Neural progenitor cell (in vitro differentiated cells): ENCODE data around the gene GABRR3. TPM values are rescaled to one million over a fixed set of nuclear protein-coding genes. Genes with fewer than 3 reads are reported as not detected.
A peak's percentile ranks its signal among the peaks of the same experiment; 100 is the strongest.

Experiments used
- DNase-seq: peaks from one replicate; pipeline ENCODE4 v3.0.0-alpha.2; 2016; ENCODE audit warnings: low spot score
- H2AFZ ChIP-seq: fragments of 200-600 bp; sonication (generic); replicated peaks from 2 replicates; pipeline ENCODE4 v1.6.1; 2016; ENCODE audit warnings: antibody characterized with exemption
- H3F3A ChIP-seq: fragments of 200-600 bp; sonication (generic); 2 replicates; pipeline ENCODE4 v1.6.1; 2016; ENCODE audit warnings: antibody characterized with exemption, low read depth
- H3K27ac ChIP-seq: fragments of 200-600 bp; sonication (generic); 2 replicates; pipeline ENCODE4 v1.5.1; 2016; ENCODE audit warnings: mild to moderate bottlenecking
- H3K27me3 ChIP-seq: fragments of 200-600 bp; sonication (generic); 2 replicates; pipeline ENCODE4 v1.6.1; 2016; ENCODE audit warnings: mild to moderate bottlenecking, moderate library complexity
- H3K36me3 ChIP-seq: fragments of 200-600 bp; sonication (generic); 2 replicates; pipeline ENCODE4 v1.5.1; 2016
- H3K4me1 ChIP-seq: fragments of 200-600 bp; sonication (generic); 2 replicates; pipeline ENCODE4 v1.6.1; 2016; ENCODE audit warnings: mixed run types
- H3K4me2 ChIP-seq: fragments of 200-600 bp; sonication (generic); 2 replicates; pipeline ENCODE4 v1.6.1; 2016
- H3K4me3 ChIP-seq: fragments of 200-600 bp; sonication (generic); 2 replicates; pipeline ENCODE4 v1.5.1; 2016
- H3K79me2 ChIP-seq: fragments of 200-600 bp; sonication (generic); 2 replicates; pipeline ENCODE4 v1.6.1; 2016; ENCODE audit warnings: low read depth
- H3K9ac ChIP-seq: fragments of 200-600 bp; sonication (generic); 2 replicates; pipeline ENCODE4 v1.6.1; 2016
- H3K9me3 ChIP-seq: fragments of 200-600 bp; sonication (generic); 2 replicates; pipeline ENCODE4 v1.5.1; 2016; ENCODE audit warnings: low read depth
- H4K20me1 ChIP-seq: fragments of 200-600 bp; sonication (generic); 2 replicates; pipeline ENCODE4 v1.6.1; 2016; ENCODE audit warnings: low read depth
- H3K27ac Mint-ChIP-seq: 3 replicates; pipeline ENCODE4 v1.8.0; 2021; ENCODE audit warnings: mixed read lengths
- H3K27me3 Mint-ChIP-seq: 2 replicates; pipeline ENCODE4 v1.8.0; 2022; ENCODE audit warnings: low read depth, mild to moderate bottlenecking, inconsistent platforms, moderate library complexity, mixed read lengths; ENCODE audit not compliant: insufficient read depth
- H3K36me3 Mint-ChIP-seq: 3 replicates; pipeline ENCODE4 v1.8.0; 2021; ENCODE audit warnings: mixed read lengths
- H3K4me1 Mint-ChIP-seq: 3 replicates; pipeline ENCODE4 v1.8.0; 2021; ENCODE audit warnings: mixed read lengths
- H3K4me3 Mint-ChIP-seq: 3 replicates; pipeline ENCODE4 v1.8.0; 2021; ENCODE audit warnings: mild to moderate bottlenecking, moderate library complexity, mixed read lengths
- H3K9me3 Mint-ChIP-seq: 3 replicates; pipeline ENCODE4 v1.8.0; 2020; ENCODE audit warnings: mixed read lengths
- CTCF ChIP-seq: fragments of 200-600 bp; sonication (generic); IDR thresholded peaks from 2 replicates; pipeline ENCODE4 v1.5.1; 2017; ENCODE audit warnings: antibody characterized with exemption, mild to moderate bottlenecking
- EZH2 ChIP-seq: fragments of 200-600 bp; sonication (generic); IDR thresholded peaks from 2 replicates; pipeline ENCODE4 v1.6.1; 2017; ENCODE audit warnings: antibody characterized with exemption, mild to moderate bottlenecking, moderate library complexity
- EZH2phosphoT487 ChIP-seq: fragments of 200-600 bp; sonication (generic); IDR thresholded peaks from 2 replicates; pipeline ENCODE4 v1.6.1; 2017; ENCODE audit warnings: antibody characterized with exemption
- total RNA-seq: library from RNA; depleted of rRNA; stranded (reverse); fragments of >200 nt; gene quantifications from 2 replicates; pipeline ENCODE4 v1.2.3, GENCODE V29; 2015; ENCODE audit warnings: low replicate concordance

GABRR3 gene
- total RNA-seq, 1 donor from 2014 or later, result not detected

GRCh38 chr3:98026425-98027084 lies 8.6 kb downstream of the GABRR3 start:
- no peak for DNase-seq
- TF ChIP-seq EZH2phosphoT487, result no peak
- no peak for TF ChIP-seq EZH2
- no peak for TF ChIP-seq CTCF
- no peaks in the 10 kb centered on the region for H3K27me3 ChIP-seq
- no peaks in the 10 kb centered on the region for H3K36me3 ChIP-seq
- no peak overlapping the region for H2AFZ ChIP-seq
- no peak overlapping the region for H3K4me2 ChIP-seq
- no peaks in the 10 kb centered on the region for H3K36me3 Mint-ChIP-seq
- H3K27ac ChIP-seq, result no peak overlapping the region
- no peaks in the 10 kb centered on the region for H3K9me3 Mint-ChIP-seq
- no peak overlapping the region for H3K4me3 Mint-ChIP-seq
- H3K9me3 ChIP-seq, result no peaks in the 10 kb centered on the region
- no peaks in the 10 kb centered on the region for H3K4me1 ChIP-seq
- H3K79me2 ChIP-seq, result no peaks in the 10 kb centered on the region
- H3K27ac Mint-ChIP-seq, result no peak overlapping the region
- H3F3A ChIP-seq, result no peaks in the 10 kb centered on the region
- no peak overlapping the region for H3K9ac ChIP-seq
- H3K4me3 ChIP-seq, result no peak overlapping the region
- H3K4me1 Mint-ChIP-seq, result no peaks in the 10 kb centered on the region
- no peaks in the 10 kb centered on the region for H4K20me1 ChIP-seq
- peaks cover 2% of the 10 kb centered on the region for H3K27me3 Mint-ChIP-seq

DNA sequence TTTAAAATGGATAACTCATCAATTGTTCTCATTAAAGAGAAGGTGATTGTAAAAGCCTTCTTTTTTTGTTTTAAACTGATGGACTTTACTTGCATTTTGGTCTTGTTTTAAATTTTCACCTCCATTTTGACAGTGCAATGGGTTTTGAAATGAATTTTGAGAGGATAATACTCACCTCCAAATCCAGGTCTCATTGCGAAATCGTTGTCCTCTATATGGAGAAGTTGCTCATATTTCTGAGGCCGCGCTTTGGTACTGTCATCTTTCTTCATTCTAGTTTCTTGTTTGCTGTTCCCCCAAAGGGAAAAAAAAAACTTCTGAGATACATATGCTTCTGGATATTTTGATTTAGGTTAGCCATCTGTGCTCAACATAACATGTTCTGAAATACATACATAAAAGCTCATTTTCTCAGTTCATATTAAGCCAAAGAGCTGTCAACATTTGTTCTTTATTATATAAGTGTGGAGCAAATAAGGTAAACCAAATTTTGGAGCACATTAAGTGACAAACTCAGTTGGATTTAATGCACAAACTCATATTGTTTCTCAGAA lies 9.6 kb downstream of the GABRR3 start:
- no peaks in the 10 kb centered on the region for H4K20me1 ChIP-seq
- H3K27me3 ChIP-seq, result no peaks in the 10 kb centered on the region
- TF ChIP-seq EZH2, result no peak
- TF ChIP-seq EZH2phosphoT487, result no peak
- no peak for TF ChIP-seq CTCF
- no peak overlapping the region for H2AFZ ChIP-seq
- H3F3A ChIP-seq, result no peaks in the 10 kb centered on the region
- H3K4me1 Mint-ChIP-seq, result no peaks in the 10 kb centered on the region
- H3K4me1 ChIP-seq, result no peaks in the 10 kb centered on the region
- no peaks in the 10 kb centered on the region for H3K36me3 ChIP-seq
- no peaks in the 10 kb centered on the region for H3K9me3 Mint-ChIP-seq
- H3K4me3 ChIP-seq, result no peak overlapping the region
- H3K27ac ChIP-seq, result no peak overlapping the region
- no peak overlapping the region for H3K4me2 ChIP-seq
- H3K4me3 Mint-ChIP-seq, result no peak overlapping the region
- no peaks in the 10 kb centered on the region for H3K36me3 Mint-ChIP-seq
- no peak overlapping the region for H3K27ac Mint-ChIP-seq
- no peaks in the 10 kb centered on the region for H3K79me2 ChIP-seq
- no peak for DNase-seq
- no peaks in the 10 kb centered on the region for H3K9me3 ChIP-seq
- peaks cover 2% of the 10 kb centered on the region for H3K27me3 Mint-ChIP-seq
- no peak overlapping the region for H3K9ac ChIP-seq

- Mint-ChIP-seq H3K4me3 (no peak overlapping the region), H3K36me3 (no peaks in the 10 kb centered on the region), H3K4me1 (no peaks in the 10 kb centered on the region), H3K27ac (peak overlapping the region; percentile 44), H3K9me3 (no peaks in the 10 kb centered on the region), H3K27me3 (no peaks in the 10 kb centered on the region)
- Histone ChIP-seq H2AFZ (peak overlapping the region; percentile 62), H4K20me1 (no peaks in the 10 kb centered on the region), H3K9ac (no peak overlapping the region), H3F3A (no peaks in the 10 kb centered on the region), H3K36me3 (no peaks in the 10 kb centered on the region), H3K4me1 (no peaks in the 10 kb centered on the region), H3K4me3 (no peak overlapping the region), H3K4me2 (no peak overlapping the region), H3K79me2 (no peaks in the 10 kb centered on the region), H3K9me3 (no peaks in the 10 kb centered on the region), H3K27ac (no peak overlapping the region), H3K27me3 (no peaks in the 10 kb centered on the region)
- no peak for TF ChIP-seq EZH2
- TF ChIP-seq CTCF, result peak; percentile 100
- TF ChIP-seq EZH2phosphoT487, result no peak
- peak; percentile 86 for DNase-seq
Observed at GRCh38 chr3:98022978-98023820, 11.9 kb downstream of the GABRR3 start.
